GM12873 (cell line): ENCODE data around the gene MGMT.

Experiments
- TF ChIP-seq, protein P1 (sequence below): IDR thresholded peaks from 2 replicates; pipeline ENCODE4 v1.5.1; 2012; ENCODE audit warnings: low read depth, mild to moderate bottlenecking, moderate library complexity, low read length, control low read depth; ENCODE audit not compliant: insufficient read depth; ENCODE audit errors: missing control alignments

MGMT gene

DNA sequence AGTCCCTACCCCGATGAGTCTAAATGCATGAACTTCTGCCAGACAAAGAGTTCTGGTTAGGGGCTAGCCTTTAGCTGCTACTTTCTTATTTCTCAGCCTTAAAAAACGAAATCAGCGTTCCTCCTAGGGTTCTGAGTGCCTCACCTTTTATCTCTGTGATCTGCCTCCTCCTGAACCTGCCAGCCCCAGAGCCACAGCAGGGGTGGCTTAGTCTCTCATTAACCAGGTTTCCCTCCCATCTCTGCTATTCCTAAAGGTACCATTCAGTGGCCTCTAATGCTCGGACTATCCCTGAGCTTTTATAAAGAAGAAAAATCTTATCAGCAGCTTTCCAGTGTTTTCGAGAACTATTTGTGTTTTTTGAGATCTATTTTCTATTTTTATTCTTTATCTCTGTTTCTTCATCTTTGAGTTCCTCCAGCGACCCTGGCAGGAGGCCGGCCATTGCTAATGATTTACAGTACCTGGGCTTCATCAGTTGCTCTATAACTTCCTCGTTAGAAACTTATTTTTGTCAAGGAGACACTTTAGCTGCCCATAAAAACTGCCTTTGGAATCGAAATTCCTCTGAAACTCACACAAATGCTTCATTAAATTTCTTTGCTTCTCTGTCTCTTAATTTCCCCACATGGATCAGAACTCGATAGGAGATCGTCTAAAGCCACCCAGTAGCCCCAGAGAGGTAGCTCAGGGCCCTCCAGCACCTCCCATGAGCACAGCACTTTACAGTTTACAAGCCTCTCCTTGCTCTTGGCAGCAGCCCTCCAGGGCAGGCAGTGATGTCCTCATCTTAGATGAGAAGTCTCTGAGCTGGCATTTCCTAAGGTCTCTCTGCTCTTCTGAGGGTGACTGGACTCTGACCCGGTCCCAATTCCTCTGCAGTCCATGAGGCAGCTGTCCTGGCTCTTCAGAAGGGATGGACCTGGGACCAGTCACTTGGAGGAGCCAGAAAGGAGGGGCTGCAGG lies 347.9 kb downstream of the MGMT start:
- TF ChIP-seq, protein P1, sequence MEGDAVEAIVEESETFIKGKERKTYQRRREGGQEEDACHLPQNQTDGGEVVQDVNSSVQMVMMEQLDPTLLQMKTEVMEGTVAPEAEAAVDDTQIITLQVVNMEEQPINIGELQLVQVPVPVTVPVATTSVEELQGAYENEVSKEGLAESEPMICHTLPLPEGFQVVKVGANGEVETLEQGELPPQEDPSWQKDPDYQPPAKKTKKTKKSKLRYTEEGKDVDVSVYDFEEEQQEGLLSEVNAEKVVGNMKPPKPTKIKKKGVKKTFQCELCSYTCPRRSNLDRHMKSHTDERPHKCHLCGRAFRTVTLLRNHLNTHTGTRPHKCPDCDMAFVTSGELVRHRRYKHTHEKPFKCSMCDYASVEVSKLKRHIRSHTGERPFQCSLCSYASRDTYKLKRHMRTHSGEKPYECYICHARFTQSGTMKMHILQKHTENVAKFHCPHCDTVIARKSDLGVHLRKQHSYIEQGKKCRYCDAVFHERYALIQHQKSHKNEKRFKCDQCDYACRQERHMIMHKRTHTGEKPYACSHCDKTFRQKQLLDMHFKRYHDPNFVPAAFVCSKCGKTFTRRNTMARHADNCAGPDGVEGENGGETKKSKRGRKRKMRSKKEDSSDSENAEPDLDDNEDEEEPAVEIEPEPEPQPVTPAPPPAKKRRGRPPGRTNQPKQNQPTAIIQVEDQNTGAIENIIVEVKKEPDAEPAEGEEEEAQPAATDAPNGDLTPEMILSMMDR = no peak

DNA sequence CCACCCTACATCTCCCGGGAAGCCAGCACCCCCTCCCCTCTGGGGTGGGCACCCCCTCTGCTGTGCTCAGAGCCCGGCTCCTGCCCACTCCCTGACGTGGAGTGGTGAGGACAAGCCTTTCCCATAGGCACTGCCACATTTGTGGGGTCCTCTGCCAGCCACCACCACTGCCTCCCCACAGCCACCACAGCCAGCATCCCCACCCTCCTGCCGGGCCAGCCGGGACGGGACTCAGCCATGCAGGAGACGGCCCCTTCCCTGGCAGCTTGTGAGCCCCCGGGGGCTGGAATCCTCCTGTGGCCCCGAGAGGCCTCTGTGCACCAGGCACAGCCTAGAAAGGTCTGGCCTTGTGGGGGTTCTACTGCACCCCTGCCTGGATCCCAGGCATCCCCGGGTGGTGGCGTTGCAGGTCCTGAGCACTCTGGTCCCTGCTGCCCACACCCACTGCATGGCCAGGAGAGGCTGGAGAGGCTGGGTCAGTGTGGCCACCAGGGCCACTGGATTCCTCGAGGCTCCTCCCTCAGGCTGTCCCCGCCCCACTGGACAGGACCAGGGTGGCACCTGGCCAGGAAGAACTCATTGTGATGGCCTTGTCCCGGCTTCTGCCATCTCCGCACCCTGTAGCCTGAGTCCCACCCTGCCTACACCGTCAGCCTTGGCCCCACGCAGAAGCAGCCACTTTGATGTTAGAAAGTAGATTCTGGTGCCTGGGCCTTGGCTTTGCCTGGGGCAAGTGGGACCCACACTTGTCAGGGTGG lies 349.0 kb downstream of the MGMT start:
- TF ChIP-seq, protein P1 = no peak

DNA sequence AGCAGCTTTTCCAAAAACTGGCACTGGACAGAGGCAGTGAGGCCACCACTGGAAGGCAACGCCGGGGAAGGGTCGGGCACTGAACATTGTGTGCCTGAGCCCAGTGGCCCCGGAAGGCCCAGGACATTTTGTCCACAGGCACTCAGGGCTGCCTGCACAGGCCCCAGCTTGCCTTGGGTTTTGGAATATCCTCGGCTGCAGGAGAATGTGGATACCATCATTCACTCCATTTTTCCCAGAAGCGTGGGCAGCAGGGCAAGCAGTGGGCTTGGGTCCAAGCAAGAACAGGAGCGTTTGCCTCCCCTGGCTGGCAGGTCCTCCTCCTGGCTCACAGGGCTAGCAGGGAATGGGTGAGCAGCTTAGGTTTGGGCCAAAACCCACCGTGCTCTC lies 349.6 kb downstream of the MGMT start:
- TF ChIP-seq, protein P1 = no peak
